ENCODE data around the gene UPP1.
"Not testable (repeated sequence)": the region's sequence is repeated elsewhere in the genome, so short reads cannot be mapped to it uniquely, and the experiment has no call there.

UPP1 gene

GRCh38 chr7:48112401-48113165, 23.5 kb downstream of the UPP1 start:
- no peak for DNase-seq

- no peak for DNase-seq
These were observed 24.2 kb downstream of the UPP1 start for GRCh38 chr7:48113275-48113674.

GRCh38 chr7:48114115-48114514, 25.1 kb downstream of the UPP1 start:
- no peak for DNase-seq

- no peak for DNase-seq
These were observed 25.5 kb downstream of the UPP1 start for GRCh38 chr7:48114589-48114988.

GRCh38 chr7:48116043-48116442, 27.0 kb downstream of the UPP1 start:
- DNase-seq, result no peak

GRCh38 chr7:48118041-48118440, 29.0 kb downstream of the UPP1 start:
- DNase-seq, result no peak

GRCh38 chr7:48120536-48120935, 31.5 kb downstream of the UPP1 start:
- not testable (repeated sequence) for DNase-seq

- no peak for DNase-seq
These were observed 37.0 kb downstream of the UPP1 start for GRCh38 chr7:48126037-48126436.

GRCh38 chr7:48130658-48131108, 41.6 kb downstream of the UPP1 start:
- DNase-seq, result no peak

- DNase-seq, result no peak
These were observed 43.7 kb downstream of the UPP1 start for GRCh38 chr7:48132792-48133191.

GRCh38 chr7:48139459-48139858, 50.4 kb downstream of the UPP1 start:
- DNase-seq, result no peak

- DNase-seq, result no peak
These were observed 51.1 kb downstream of the UPP1 start for GRCh38 chr7:48140001-48140681.

GRCh38 chr7:48141521-48141920, 52.5 kb downstream of the UPP1 start:
- DNase-seq, result no peak

GRCh38 chr7:48144291-48144768, 55.3 kb downstream of the UPP1 start:
- DNase-seq, result no peak

GRCh38 chr7:48147078-48147591, 58.1 kb downstream of the UPP1 start:
- no peak for DNase-seq

GRCh38 chr7:48147690-48148089, 58.6 kb downstream of the UPP1 start:
- not testable (repeated sequence) for DNase-seq

- DNase-seq, result no peak
These were observed 59.2 kb downstream of the UPP1 start for GRCh38 chr7:48148311-48148710.

- no peak for DNase-seq
These were observed 60.0 kb downstream of the UPP1 start for GRCh38 chr7:48149058-48149457.

- no peak for DNase-seq
These were observed 61.0 kb downstream of the UPP1 start for GRCh38 chr7:48150086-48150485.

- DNase-seq, result no peak
These were observed 65.8 kb downstream of the UPP1 start for GRCh38 chr7:48154792-48155413.
